Fibroblast of upper back skin (primary cell): ENCODE data around the gene AIG1.
A peak's percentile ranks its signal among the peaks of the same experiment; 100 is the strongest.
"Not testable (repeated sequence)": the region's sequence is repeated elsewhere in the genome, so short reads cannot be mapped to it uniquely, and the experiment has no call there.

Experiments used
- DNase-seq: peaks from one replicate; pipeline ENCODE4 v3.0.0-alpha.2; 2013

AIG1 gene

GRCh38 chr6:143290206-143290605 is 229.5 kb downstream of the AIG1 start:
- DNase-seq = no peak

- DNase-seq = peak; percentile 33
These were observed 232.8 kb downstream of the AIG1 start for GRCh38 chr6:143293523-143293922.

DNA sequence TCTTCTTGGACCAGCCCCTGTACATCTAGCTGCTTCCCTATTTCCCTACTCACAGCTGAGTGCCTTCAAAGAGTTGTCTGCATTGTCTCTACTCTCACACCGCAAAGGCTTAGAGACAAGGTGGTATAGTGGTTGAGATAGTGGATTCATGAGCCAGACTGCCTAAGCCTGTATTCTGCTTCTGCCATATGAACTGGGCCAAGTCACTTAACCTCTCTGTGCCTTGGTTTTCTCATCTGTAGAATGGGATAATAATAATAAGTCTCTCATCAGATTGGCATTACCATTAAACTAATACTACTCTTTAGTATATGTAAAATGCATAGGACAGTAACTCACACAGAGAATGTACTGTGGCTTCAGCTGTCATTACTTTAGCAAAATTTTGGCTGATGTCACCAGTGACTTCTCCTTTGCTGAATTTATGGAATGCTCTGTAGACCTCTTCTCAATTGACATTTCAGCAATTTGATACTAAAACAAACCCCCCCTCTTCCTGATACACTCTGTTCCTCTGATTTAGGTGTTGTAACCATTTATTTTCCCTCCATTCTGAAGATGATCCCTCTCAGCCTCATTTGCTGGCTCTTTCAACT is 233.7 kb downstream of the AIG1 start:
- peak; percentile 32 for DNase-seq

DNA sequence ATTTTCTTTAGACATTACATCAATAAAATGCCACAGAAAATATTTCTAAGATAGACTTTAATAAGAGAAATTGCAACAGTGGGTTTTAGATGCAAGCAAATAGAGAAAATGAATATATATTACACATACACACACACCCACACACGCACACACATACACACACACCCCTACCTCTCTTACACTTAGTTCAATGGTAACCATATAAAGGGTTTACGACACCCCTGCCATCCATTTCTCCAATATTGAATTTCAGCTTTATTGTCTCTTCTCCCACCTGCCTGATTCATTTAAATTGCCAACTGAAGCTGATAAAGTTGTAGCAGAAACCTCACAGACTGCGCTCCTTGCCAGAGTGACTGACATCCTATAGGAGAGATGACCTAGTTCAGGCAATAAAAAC is 235.2 kb downstream of the AIG1 start:
- DNase-seq = no peak

- no peak for DNase-seq
These were observed 237.4 kb downstream of the AIG1 start for GRCh38 chr6:143298071-143298470.

- no peak for DNase-seq
These were observed 238.8 kb downstream of the AIG1 start for GRCh38 chr6:143299253-143300166.

DNA sequence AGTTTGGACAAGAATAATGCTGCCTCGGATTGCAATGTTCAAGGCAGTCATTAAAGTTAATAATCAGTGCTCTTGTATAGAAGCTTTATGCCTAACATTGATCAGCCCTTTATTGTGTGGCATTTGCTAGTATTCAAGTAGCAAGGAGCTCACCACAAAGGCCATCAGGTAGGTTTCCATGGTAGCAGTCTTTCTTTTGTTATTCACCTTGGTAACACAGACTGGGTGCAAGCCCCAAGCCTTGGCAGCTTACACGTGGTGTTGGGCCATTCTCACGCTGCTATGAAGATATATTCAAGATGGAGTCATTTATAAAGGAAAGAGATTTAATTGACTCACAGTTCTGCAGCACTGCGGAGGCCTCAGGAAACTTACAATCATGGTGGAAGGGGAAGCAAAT is 240.5 kb downstream of the AIG1 start:
- DNase-seq = no peak

DNA sequence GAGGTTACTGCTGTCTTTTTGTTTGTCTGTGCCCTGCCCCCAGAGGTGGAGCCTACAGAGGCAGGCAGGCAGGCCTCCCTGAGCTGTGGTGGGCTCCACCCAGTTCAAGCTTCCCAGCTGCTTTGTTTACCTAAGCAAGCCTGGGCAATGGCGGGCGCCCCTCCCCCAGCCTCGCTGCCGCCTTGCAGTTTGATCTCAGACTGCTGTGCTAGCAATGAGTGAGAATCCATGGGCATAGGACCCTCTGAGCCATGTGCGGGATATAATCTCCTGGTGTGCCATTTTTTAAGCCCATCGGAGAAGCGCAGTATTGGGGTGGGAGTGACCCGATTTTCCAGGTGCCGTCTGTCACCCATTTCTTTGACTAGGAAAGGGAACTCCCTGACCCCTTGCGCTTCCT is 247.1 kb downstream of the AIG1 start:
- not testable (repeated sequence) for DNase-seq

DNA sequence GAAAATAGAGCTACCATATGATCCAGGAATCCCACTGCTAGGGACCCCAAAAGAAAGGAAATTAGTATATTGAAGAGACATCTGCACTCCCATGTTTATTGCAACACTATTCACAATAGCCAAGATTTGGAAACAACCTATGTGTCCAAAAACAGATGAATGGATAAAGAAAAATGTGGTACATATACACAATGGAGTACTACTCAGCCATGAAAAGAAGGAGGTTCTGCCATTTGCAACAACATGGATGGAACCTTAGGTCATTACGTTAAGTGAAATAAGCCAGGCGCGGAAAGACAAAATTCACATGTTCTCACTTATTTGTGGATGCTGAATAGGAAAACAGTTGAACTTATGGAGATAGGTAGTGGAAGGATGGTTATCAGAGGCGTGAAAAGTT is 252.5 kb downstream of the AIG1 start:
- DNase-seq = no peak

- no peak for DNase-seq
These were observed 260.9 kb downstream of the AIG1 start for GRCh38 chr6:143321491-143322086.

DNA sequence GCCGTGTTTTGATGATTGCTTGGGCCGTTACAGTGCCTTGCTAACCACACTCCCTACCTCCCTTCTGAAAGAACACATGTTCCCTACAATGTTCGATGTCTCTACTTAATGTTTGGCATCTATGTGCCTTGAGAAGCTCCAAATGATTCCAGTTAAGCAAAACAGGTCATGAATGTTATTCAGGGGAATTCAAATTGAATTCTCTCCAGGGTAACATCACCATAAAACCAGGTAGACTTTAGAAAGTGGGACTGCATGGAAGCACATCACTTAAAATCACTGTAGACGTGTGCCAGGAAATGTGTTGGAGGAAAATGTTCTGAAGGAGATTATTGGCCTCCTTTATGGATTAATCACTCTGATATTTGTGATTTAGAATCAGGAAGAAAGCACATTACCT is 261.7 kb downstream of the AIG1 start:
- no peak for DNase-seq

- peak; percentile 34 for DNase-seq
These were observed 263.2 kb downstream of the AIG1 start for GRCh38 chr6:143323729-143324470.

GRCh38 chr6:143325379-143326140 is 264.9 kb downstream of the AIG1 start:
- peak; percentile 53 for DNase-seq

DNA sequence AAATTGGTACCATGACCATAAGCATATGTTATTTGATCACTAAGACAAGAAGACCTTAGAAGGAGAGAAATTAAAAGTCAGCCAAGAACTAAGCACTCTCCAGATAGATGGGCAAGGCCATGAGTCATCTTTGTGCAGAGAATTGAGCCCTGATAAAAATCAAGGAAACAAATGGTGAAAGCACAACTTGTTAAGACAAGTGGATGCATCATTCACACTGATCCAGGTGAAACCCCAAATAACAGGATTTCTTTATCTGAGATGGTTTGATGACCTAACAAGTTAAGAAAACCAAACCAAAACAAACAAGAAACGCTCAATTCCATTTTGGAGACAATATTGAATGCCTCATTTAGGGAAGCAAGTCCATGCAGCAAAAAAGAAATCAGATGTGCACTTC is 268.2 kb downstream of the AIG1 start:
- DNase-seq = no peak

GRCh38 chr6:143329323-143329722 is 268.6 kb downstream of the AIG1 start:
- no peak for DNase-seq

DNA sequence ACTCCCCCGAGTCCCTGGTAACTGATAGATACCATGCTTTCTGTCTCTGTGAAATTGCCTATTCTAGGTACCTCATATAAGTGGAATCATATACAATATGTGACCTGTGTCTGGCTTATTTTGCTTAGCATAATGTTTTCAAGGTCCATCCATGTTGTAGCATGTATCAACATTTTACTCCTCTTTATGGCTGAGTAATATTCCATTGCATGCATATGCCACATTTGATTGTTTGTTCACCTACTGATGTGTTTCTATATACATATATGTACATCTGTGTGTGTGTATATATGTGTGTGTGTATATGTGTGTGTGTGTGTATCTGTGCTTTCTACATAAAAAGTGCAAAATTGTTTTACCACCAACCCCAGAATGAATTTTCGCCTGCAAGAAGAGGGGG is 270.7 kb downstream of the AIG1 start:
- DNase-seq = no peak

GRCh38 chr6:143332153-143332845 is 271.6 kb downstream of the AIG1 start:
- DNase-seq = no peak

GRCh38 chr6:143333081-143333480 is 272.4 kb downstream of the AIG1 start:
- no peak for DNase-seq

- DNase-seq = no peak
These were observed 273.2 kb downstream of the AIG1 start for GRCh38 chr6:143333749-143334520.

DNA sequence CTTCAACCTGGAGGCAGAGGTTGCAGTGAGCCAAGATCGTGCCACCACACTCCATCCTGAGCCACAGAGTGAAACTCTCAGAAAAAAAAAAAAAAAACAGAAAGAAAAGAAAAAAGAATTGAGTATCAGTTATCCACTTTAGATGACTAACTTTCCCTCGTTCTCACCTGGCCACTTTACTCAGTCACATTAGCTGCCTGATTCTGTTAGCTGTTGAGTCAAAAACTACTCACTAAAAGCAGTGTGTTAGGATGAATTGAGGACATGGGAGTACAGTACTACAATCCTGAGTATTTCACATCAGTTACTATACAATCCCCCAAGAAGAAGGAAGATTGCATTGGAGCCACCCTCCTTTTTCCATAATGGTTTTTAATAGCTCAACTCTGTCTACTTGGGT is 275.2 kb downstream of the AIG1 start:
- DNase-seq = no peak
